HEK293 (cell line): Measurements from ENCODE around the gene PADI2.

Source experiments
- CTCF ChIA-PET: fragments of 350-600 bp; formaldehyde crosslinking; extraction: SDS; loops from one replicate; lab custom pipeline; 2021; ENCODE audit warnings: antibody characterized with exemption; lab: Yijun Ruan, JAX
- POLR2A ChIA-PET: fragments of 300-600 bp; formaldehyde crosslinking; extraction: SDS; loops from one replicate; lab custom pipeline; 2020; ENCODE audit warnings: antibody characterized with exemption, inconsistent platforms; lab: Yijun Ruan, JAX
- H3K27ac ChIP-seq: fragments of 200-500 bp; sonication (Bioruptor generic); 2 replicates; pipeline ENCODE4 v1.5.1; 2014; ENCODE audit warnings: low read depth, low read length, control low read depth, inconsistent platforms; ENCODE audit errors: extremely low read depth
- H3K36me3 ChIP-seq, 2 experiments: fragments of 200-500 bp in 1 of 2; sonication (Bioruptor generic) in 1 of 2; 1 replicate in 1 of 2; 2 replicates in 1 of 2; pipeline ENCODE4 v1.5.1; 2014 to 2017; ENCODE audit warnings: inconsistent platforms in 2 of 2, low read length in 2 of 2; ENCODE audit not compliant: control insufficient read depth in 2 of 2, insufficient read depth in 1 of 2
- H3K4me1 ChIP-seq: fragments of 200-500 bp; sonication (Bioruptor generic); 2 replicates; pipeline ENCODE4 v1.5.1; 2014; ENCODE audit warnings: mild to moderate bottlenecking, low read length, inconsistent platforms; ENCODE audit not compliant: control insufficient read depth, insufficient read depth
- H3K4me3 ChIP-seq: 2 replicates; pipeline ENCODE4 v1.5.1; 2011; ENCODE audit warnings: low read depth, mild to moderate bottlenecking, control low read depth, low read length, moderate library complexity
- H3K9me3 ChIP-seq: fragments of 200-500 bp; sonication (Bioruptor generic); 2 replicates; pipeline ENCODE4 v1.5.1; 2014; ENCODE audit warnings: low read depth, low read length, inconsistent platforms; ENCODE audit not compliant: control insufficient read depth, insufficient read depth
- ATF2 ChIP-seq: fragments of 450-650 bp; formaldehyde crosslinking; IDR thresholded peaks from 2 replicates; pipeline ENCODE4 v1.5.1; 2016; ENCODE audit warnings: missing biosample characterization, missing genetic modification characterization, low read depth
- BCL11A ChIP-seq: fragments of 450-650 bp; formaldehyde crosslinking; IDR thresholded peaks from 2 replicates; pipeline ENCODE4 v1.5.1; 2016; ENCODE audit warnings: low read depth, missing biosample characterization, missing genetic modification characterization
- GFI1B ChIP-seq: fragments of 450-650 bp; formaldehyde crosslinking; IDR thresholded peaks from 2 replicates; pipeline ENCODE4 v1.5.1; 2016; ENCODE audit warnings: missing biosample characterization, missing genetic modification characterization
- IKZF3 ChIP-seq: fragments of 450-650 bp; IDR thresholded peaks from 2 replicates; pipeline ENCODE4 v1.5.0; 2018; ENCODE audit warnings: missing biosample characterization, mild to moderate bottlenecking, missing genetic modification characterization, moderate library complexity
- KLF10 ChIP-seq: fragments of 450-650 bp; IDR thresholded peaks from 2 replicates; pipeline ENCODE4 v1.5.1; 2018; ENCODE audit warnings: missing biosample characterization, mild to moderate bottlenecking, missing genetic modification characterization
- KLF7 ChIP-seq: fragments of 450-650 bp; formaldehyde crosslinking; IDR thresholded peaks from 2 replicates; pipeline ENCODE4 v1.5.1; 2016; ENCODE audit warnings: missing biosample characterization, missing genetic modification characterization, borderline replicate concordance
- KLF9 ChIP-seq: fragments of 450-650 bp; formaldehyde crosslinking; IDR thresholded peaks from 2 replicates; pipeline ENCODE4 v1.5.1; 2016; ENCODE audit warnings: missing biosample characterization, missing genetic modification characterization, low read depth
- MZF1 ChIP-seq: fragments of 450-650 bp; formaldehyde crosslinking; IDR thresholded peaks from 2 replicates; pipeline ENCODE4 v1.5.1; 2017; ENCODE audit warnings: missing biosample characterization, missing genetic modification characterization, borderline replicate concordance
- SP7 ChIP-seq: fragments of 450-650 bp; formaldehyde crosslinking; IDR thresholded peaks from 2 replicates; pipeline ENCODE4 v1.5.1; 2016; ENCODE audit warnings: missing biosample characterization, missing genetic modification characterization
- YY1 ChIP-seq: fragments of 450-650 bp; formaldehyde crosslinking; IDR thresholded peaks from 2 replicates; pipeline ENCODE4 v1.5.1; 2018; ENCODE audit warnings: missing biosample characterization, missing genetic modification characterization
- ZBTB1 ChIP-seq: fragments of 450-650 bp; formaldehyde crosslinking; IDR thresholded peaks from 2 replicates; pipeline ENCODE4 v1.5.1; 2016; ENCODE audit warnings: missing biosample characterization, missing genetic modification characterization
- ZBTB6 ChIP-seq: fragments of 450-650 bp; formaldehyde crosslinking; IDR thresholded peaks from 2 replicates; pipeline ENCODE4 v1.5.1; 2017; ENCODE audit warnings: missing biosample characterization, missing genetic modification characterization
- ZBTB7A ChIP-seq: fragments of 450-650 bp; formaldehyde crosslinking; IDR thresholded peaks from 2 replicates; pipeline ENCODE4 v1.5.1; 2016; ENCODE audit warnings: low read depth, missing biosample characterization, missing genetic modification characterization
- ZNF184 ChIP-seq: fragments of 450-650 bp; IDR thresholded peaks from 2 replicates; pipeline ENCODE4 v1.5.1; 2018; ENCODE audit warnings: missing biosample characterization, mild to moderate bottlenecking, missing genetic modification characterization
- ZNF202 ChIP-seq: fragments of 450-650 bp; formaldehyde crosslinking; IDR thresholded peaks from 2 replicates; pipeline ENCODE4 v1.5.1; 2016; ENCODE audit warnings: missing biosample characterization, missing genetic modification characterization, borderline replicate concordance
- ZNF23 ChIP-seq: fragments of 450-650 bp; formaldehyde crosslinking; IDR thresholded peaks from 2 replicates; pipeline ENCODE4 v1.5.1; 2016; ENCODE audit warnings: missing biosample characterization, missing genetic modification characterization, borderline replicate concordance
- ZNF248 ChIP-seq: fragments of 450-650 bp; formaldehyde crosslinking; IDR thresholded peaks from 2 replicates; pipeline ENCODE4 v1.5.1; 2017; ENCODE audit warnings: missing biosample characterization, missing genetic modification characterization
- ZNF311 ChIP-seq: fragments of 450-650 bp; formaldehyde crosslinking; IDR thresholded peaks from 2 replicates; pipeline ENCODE4 v1.5.1; 2017; ENCODE audit warnings: missing biosample characterization, missing genetic modification characterization, borderline replicate concordance
- ZNF354C ChIP-seq: fragments of 450-650 bp; formaldehyde crosslinking; IDR thresholded peaks from 2 replicates; pipeline ENCODE4 v1.5.1; 2016; ENCODE audit warnings: missing biosample characterization, missing genetic modification characterization, low read depth, borderline replicate concordance
- ZNF398 ChIP-seq: fragments of 450-650 bp; formaldehyde crosslinking; IDR thresholded peaks from 2 replicates; pipeline ENCODE4 v1.5.1; 2017; ENCODE audit warnings: missing biosample characterization, missing genetic modification characterization
- ZNF513 ChIP-seq: fragments of 450-650 bp; IDR thresholded peaks from 2 replicates; pipeline ENCODE4 v1.5.1; 2018; ENCODE audit warnings: missing biosample characterization, missing genetic modification characterization
- ZNF529 ChIP-seq: fragments of 450-650 bp; formaldehyde crosslinking; IDR thresholded peaks from 2 replicates; pipeline ENCODE4 v1.5.1; 2017; ENCODE audit warnings: missing genetic modification characterization, missing biosample characterization; ENCODE audit not compliant: insufficient replicate concordance
- ZNF544 ChIP-seq: fragments of 450-650 bp; formaldehyde crosslinking; IDR thresholded peaks from 2 replicates; pipeline ENCODE4 v1.5.0; 2017; ENCODE audit warnings: missing biosample characterization, missing genetic modification characterization
- ZNF549 ChIP-seq: fragments of 450-650 bp; IDR thresholded peaks from 2 replicates; pipeline ENCODE4 v1.5.1; 2018; ENCODE audit warnings: missing biosample characterization, missing genetic modification characterization, mild to moderate bottlenecking, inconsistent platforms, moderate library complexity
- ZNF560 ChIP-seq: fragments of 450-650 bp; formaldehyde crosslinking; IDR thresholded peaks from 2 replicates; pipeline ENCODE4 v1.5.1; 2017; ENCODE audit warnings: missing biosample characterization, missing genetic modification characterization, borderline replicate concordance
- ZNF629 ChIP-seq: fragments of 450-650 bp; formaldehyde crosslinking; IDR thresholded peaks from 2 replicates; pipeline ENCODE4 v1.5.1; 2017; ENCODE audit warnings: missing biosample characterization, missing genetic modification characterization
- ZNF660 ChIP-seq: fragments of 450-650 bp; IDR thresholded peaks from 2 replicates; pipeline ENCODE4 v1.5.1; 2018; ENCODE audit warnings: missing biosample characterization, mild to moderate bottlenecking, missing genetic modification characterization
- ZNF830 ChIP-seq: fragments of 450-650 bp; IDR thresholded peaks from 2 replicates; pipeline ENCODE4 v1.5.0; 2018; ENCODE audit warnings: missing biosample characterization, missing genetic modification characterization, low read depth, mild to moderate bottlenecking, moderate library complexity

PADI2 gene

GRCh38 chr1:17094664-17095063 is 24.6 kb downstream of the PADI2 start (continued):
- TF ChIP-seq SP7 (tag by site-specific recombination) = no peak
- TF ChIP-seq ZNF398 = no peak
- TF ChIP-seq ZBTB6 = no peak
- TF ChIP-seq, all 188 proteins: peak for 0

- no peak overlapping the region for H3K4me3 ChIP-seq
- H3K36me3 ChIP-seq = no peaks in the 10 kb centered on the region
- POLR2A ChIA-PET = no interaction called here
- H3K9me3 ChIP-seq = no peaks in the 10 kb centered on the region
- CTCF ChIA-PET = no interaction called here
- no peaks in the 10 kb centered on the region for H3K4me1 ChIP-seq
- TF ChIP-seq KLF9 (tag by site-specific recombination) (no peak), ZBTB7A (no peak), ZNF23 (tag by site-specific recombination) (no peak), KLF7 (tag by site-specific recombination) (no peak), KLF10 (tag by site-specific recombination) (no peak), BCL11A (tag by site-specific recombination) (no peak), ZNF513 (tag by site-specific recombination) (no peak), ZNF549 (no peak), ZNF311 (no peak), ZNF560 (tag by site-specific recombination) (no peak), ZNF354C (tag by site-specific recombination) (no peak), YY1 (tag by site-specific recombination) (no peak)
- no peak overlapping the region for H3K27ac ChIP-seq
Measured at GRCh38 chr1:17093822-17094393, 25.3 kb downstream of the PADI2 start.

GRCh38 chr1:17091252-17091651 is 28.0 kb downstream of the PADI2 start:
- POLR2A ChIA-PET = no interaction called here
- Histone ChIP-seq H3K36me3 (no peaks in the 10 kb centered on the region), H3K9me3 (no peaks in the 10 kb centered on the region), H3K27ac (no peak overlapping the region), H3K4me3 (no peak overlapping the region), H3K4me1 (no peaks in the 10 kb centered on the region)
- TF ChIP-seq ZNF202 (tag by site-specific recombination) = no peak
- TF ChIP-seq ZNF184 (tag by site-specific recombination) = no peak
- no peak for TF ChIP-seq ZNF830 (tag by site-specific recombination)
- no peak for TF ChIP-seq ZNF248 (tag by site-specific recombination)
- TF ChIP-seq ZNF23 (tag by site-specific recombination) = no peak
- no peak for TF ChIP-seq GFI1B (tag by site-specific recombination)
- no peak for TF ChIP-seq ZNF660
- no peak for TF ChIP-seq ZNF544 (tag by site-specific recombination)
- TF ChIP-seq ZNF629 = no peak
- no peak for TF ChIP-seq MZF1 (tag by site-specific recombination)
- TF ChIP-seq ZNF529 = no peak
- TF ChIP-seq IKZF3 (tag by site-specific recombination) = no peak
- no peak for TF ChIP-seq ATF2
- no peak for TF ChIP-seq ZBTB1
- CTCF ChIA-PET = no interaction called here
